PC-3 (cell line): ENCODE measurements around the gene PDSS1. TPM values are rescaled to one million over a fixed set of nuclear protein-coding genes. Genes with fewer than 3 reads are reported as not detected.
"Not testable (repeated sequence)": the region's sequence is repeated elsewhere in the genome, so short reads cannot be mapped to it uniquely, and the experiment has no call there.

Experiments
- ATAC-seq: fragments of 200-7000 bp; cut with Tn5 transposase; 2 replicates; pipeline ENCODE4 v1.9.1; 2020; ENCODE audit warnings: mild to moderate bottlenecking, moderate library complexity
- BruUV-seq: library from RNA; stranded (reverse); fragments of 400-500 nt; replicated peaks from 2 replicates; lab custom pipeline; 2021; lab: Mats Ljungman, UMichigan
- CTCF ChIA-PET: fragments of 300-600 bp; sonication (Branson Sonifier 250); formaldehyde crosslinking; loops from one replicate; lab custom pipeline; 2022; ENCODE audit warnings: antibody characterized with exemption; lab: Charles Lee
- POLR2A ChIA-PET: fragments of 300-600 bp; sonication (Branson Sonifier 250); formaldehyde crosslinking; loops from one replicate; lab custom pipeline; 2022; ENCODE audit warnings: antibody characterized with exemption; ENCODE audit not compliant: unreplicated experiment; lab: Charles Lee
- DNase-seq: peaks from one replicate; pipeline ENCODE4 v3.0.0-alpha.2; 2015
- H2AFZ ChIP-seq: fragments of 300-600 bp; sonication (generic); 2 replicates; pipeline ENCODE4 v1.6.0; 2016; ENCODE audit warnings: antibody characterized with exemption, low read length
- H3F3A ChIP-seq: fragments of 300-600 bp; sonication (generic); one replicate; pipeline ENCODE4 v1.6.0; 2017; ENCODE audit warnings: antibody characterized with exemption, low read length, control low read depth, mild to moderate bottlenecking; ENCODE audit not compliant: unreplicated experiment
- H3K27ac ChIP-seq: fragments of 300-600 bp; sonication (generic); 2 replicates; pipeline ENCODE4 v1.5.1; 2016; ENCODE audit warnings: mild to moderate bottlenecking, low read length
- H3K27me3 ChIP-seq: fragments of 300-600 bp; sonication (generic); 2 replicates; pipeline ENCODE4 v1.6.1; 2016; ENCODE audit warnings: low read length, mixed read lengths
- H3K36me3 ChIP-seq: fragments of 300-600 bp; sonication (generic); 2 replicates; pipeline ENCODE4 v1.6.1; 2016; ENCODE audit warnings: low read depth, mixed run types, low read length, mixed read lengths
- H3K4me1 ChIP-seq: fragments of 300-600 bp; sonication (generic); 2 replicates; pipeline ENCODE4 v1.5.1; 2016; ENCODE audit warnings: low read length; ENCODE audit not compliant: insufficient read depth
- H3K4me2 ChIP-seq: fragments of 300-600 bp; sonication (generic); 2 replicates; pipeline ENCODE4 v1.6.0; 2016; ENCODE audit warnings: low read length
- H3K4me3 ChIP-seq: fragments of 300-600 bp; sonication (generic); 2 replicates; pipeline ENCODE4 v1.5.1; 2016; ENCODE audit warnings: mild to moderate bottlenecking, low read length, mixed read lengths
- H3K79me2 ChIP-seq: fragments of 300-600 bp; sonication (generic); 2 replicates; pipeline ENCODE4 v1.6.1; 2017; ENCODE audit warnings: low read length, mixed read lengths
- H3K9ac ChIP-seq: fragments of 300-600 bp; sonication (generic); 2 replicates; pipeline ENCODE4 v1.6.0; 2016; ENCODE audit warnings: mild to moderate bottlenecking, low read length
- H3K9me2 ChIP-seq: fragments of 300-600 bp; sonication (generic); replicated peaks from 2 replicates; pipeline ENCODE4 v1.6.1; 2016; ENCODE audit warnings: mixed run types, low read length, mixed read lengths
- H3K9me3 ChIP-seq: fragments of 300-600 bp; sonication (generic); 2 replicates; pipeline ENCODE4 v1.6.1; 2016; ENCODE audit warnings: low read length, mixed read lengths
- H4K20me1 ChIP-seq: fragments of 300-600 bp; sonication (generic); 2 replicates; pipeline ENCODE4 v1.6.1; 2016; ENCODE audit warnings: low read length, mixed read lengths
- CTCF ChIP-seq: fragments of 300-600 bp; sonication (generic); conservative IDR thresholded peaks from 2 replicates; pipeline ENCODE4 v1.5.1; 2017; ENCODE audit warnings: antibody characterized with exemption, low read depth, mild to moderate bottlenecking, low read length
- EZH2 ChIP-seq: fragments of 300-600 bp; sonication (generic); IDR thresholded peaks from one replicate; pipeline ENCODE4 v1.6.1; 2017; ENCODE audit warnings: antibody characterized with exemption, mild to moderate bottlenecking, low read length; ENCODE audit not compliant: unreplicated experiment
- EZH2phosphoT487 ChIP-seq: fragments of 300-600 bp; sonication (generic); IDR thresholded peaks from 2 replicates; pipeline ENCODE4 v1.6.1; 2018; ENCODE audit warnings: mild to moderate bottlenecking, antibody characterized with exemption, low read length, borderline replicate concordance
- intact Hi-C: fragments of 100-400 bp; cut with micrococcal nuclease; formaldehyde crosslinking; loops from 2 replicates; pipeline ENCODE4 v1.9.0; 2023
- total RNA-seq: library from RNA; depleted of rRNA; stranded (reverse); fragments of >200 nt; gene quantifications from 2 replicates; pipeline ENCODE4 v1.2.3, GENCODE V29; 2014

Gene PDSS1
- total RNA-seq, 1 experiment from 2014 or later = 16.8 TPM

GRCh38 chr10:26684667-26685264 lies 12.7 kb upstream of the PDSS1 start:
- POLR2A ChIA-PET, H2AFZ ChIP-seq, H3K36me3 ChIP-seq, H3K9me3 ChIP-seq, H3K4me1 ChIP-seq, H3K79me2 ChIP-seq, H3K9ac ChIP-seq, H3K4me3 ChIP-seq, H4K20me1 ChIP-seq, H3K4me2 ChIP-seq, H3F3A ChIP-seq, CTCF ChIA-PET, H3K27me3 ChIP-seq, H3K9me2 ChIP-seq, H3K27ac ChIP-seq, BruUV-seq: not testable (repeated sequence)
- intact Hi-C loops = loop anchor here (5.0 kb wide), 1 partner anchor 198 kb away; no protein-coding TSS in a partner anchor
- TF ChIP-seq CTCF = peak; percentile 52
- peak; percentile 65 for DNase-seq
- ATAC-seq = peak; percentile 86

GRCh38 chr10:26685441-26685840 lies 12.1 kb upstream of the PDSS1 start:
- Histone ChIP-seq H3K4me2 (no peak overlapping the region), H3K9ac (no peak overlapping the region), H3K9me2 (no peaks in the 10 kb centered on the region), H3K36me3 (no peaks in the 10 kb centered on the region), H3K4me1 (no peaks in the 10 kb centered on the region), H3K27me3 (no peaks in the 10 kb centered on the region), H3K27ac (no peak overlapping the region), H4K20me1 (no peaks in the 10 kb centered on the region), H2AFZ (no peak overlapping the region), H3K79me2 (no peaks in the 10 kb centered on the region), H3F3A (no peaks in the 10 kb centered on the region), H3K4me3 (no peak overlapping the region), H3K9me3 (no peaks in the 10 kb centered on the region)
- ATAC-seq = no peak
- POLR2A ChIA-PET = no interaction called here
- TF ChIP-seq EZH2phosphoT487 (no peak), CTCF (no peak), EZH2 (no peak)
- CTCF ChIA-PET = no interaction called here
- BruUV-seq = no TSS peak
- intact Hi-C loops = no loop called here
- no peak for DNase-seq

GRCh38 chr10:26689399-26689798 lies 8.1 kb upstream of the PDSS1 start:
- no peaks in the 10 kb centered on the region for H3K4me1 ChIP-seq
- no peaks in the 10 kb centered on the region for H3F3A ChIP-seq
- no TSS peak for BruUV-seq
- no peaks in the 10 kb centered on the region for H4K20me1 ChIP-seq
- ATAC-seq (no peak), DNase-seq (no peak)
- intact Hi-C loops = no loop called here
- H3K27ac ChIP-seq = no peak overlapping the region
- no peak overlapping the region for H3K4me2 ChIP-seq
- H3K36me3 ChIP-seq = no peaks in the 10 kb centered on the region
- H3K79me2 ChIP-seq = no peaks in the 10 kb centered on the region
- H3K27me3 ChIP-seq = no peaks in the 10 kb centered on the region
- no peak overlapping the region for H3K4me3 ChIP-seq
- CTCF ChIA-PET = no interaction called here
- TF ChIP-seq EZH2phosphoT487 (no peak), EZH2 (no peak), CTCF (no peak)
- no peak overlapping the region for H2AFZ ChIP-seq
- no peaks in the 10 kb centered on the region for H3K9me3 ChIP-seq
- H3K9ac ChIP-seq = no peak overlapping the region
- POLR2A ChIA-PET = no interaction called here
- H3K9me2 ChIP-seq = no peaks in the 10 kb centered on the region
